Activated T-cell treated with anti-CD3 and anti-CD28 coated beads, Interleukin-2, amount 50 U/mL, for 1 hour (primary cell): ENCODE results near the gene ACR.
A peak's percentile ranks its signal among the peaks of the same experiment; 100 is the strongest.

Experiments
- DNase-seq: peaks from one replicate; pipeline ENCODE4 v3.0.0-alpha.2; 2020

The ACR gene

GRCh38 chr22:50719814-50720300, 18.1 kb upstream of the ACR start:
- no peak for DNase-seq

GRCh38 chr22:50720301-50721256, 17.4 kb upstream of the ACR start:
- no peak for DNase-seq

GRCh38 chr22:50721257-50721844, 16.7 kb upstream of the ACR start:
- no peak for DNase-seq

- DNase-seq = no peak
These were observed 15.8 kb upstream of the ACR start for GRCh38 chr22:50722048-50722701.

- no peak for DNase-seq
These were observed 15.1 kb upstream of the ACR start for GRCh38 chr22:50722716-50723428.

GRCh38 chr22:50723991-50724390, 14.0 kb upstream of the ACR start:
- no peak for DNase-seq

GRCh38 chr22:50724616-50725015, 13.4 kb upstream of the ACR start:
- DNase-seq = no peak

GRCh38 chr22:50725597-50725996, 12.4 kb upstream of the ACR start:
- no peak for DNase-seq

GRCh38 chr22:50726643-50727340, 11.2 kb upstream of the ACR start:
- DNase-seq = no peak

- DNase-seq = no peak
These were observed 10.1 kb upstream of the ACR start for GRCh38 chr22:50727678-50728522.

- DNase-seq = no peak
These were observed 9.5 kb upstream of the ACR start for GRCh38 chr22:50728523-50728931.

- no peak for DNase-seq
These were observed 8.5 kb upstream of the ACR start for GRCh38 chr22:50729391-50730012.

GRCh38 chr22:50730013-50730891, 7.8 kb upstream of the ACR start:
- no peak for DNase-seq

- peak; percentile 12 for DNase-seq
These were observed 6.9 kb upstream of the ACR start for GRCh38 chr22:50730941-50731661.

GRCh38 chr22:50731811-50732624, 6.0 kb upstream of the ACR start:
- peak; percentile 64 for DNase-seq

- peak; percentile 8 for DNase-seq
These were observed 5.3 kb upstream of the ACR start for GRCh38 chr22:50732681-50733080.

GRCh38 chr22:50733521-50734342, 4.3 kb upstream of the ACR start:
- peak; percentile 9 for DNase-seq
